BJ (cell line): ENCODE results near the gene DUSP7. TPM values are rescaled to one million over a fixed set of nuclear protein-coding genes. Genes with fewer than 3 reads are reported as not detected.
A peak's percentile ranks its signal among the peaks of the same experiment; 100 is the strongest.

Experiments
- CTCF ChIA-PET: fragments of 350-600 bp; formaldehyde crosslinking; extraction: SDS; loops from one replicate; lab custom pipeline; 2021; ENCODE audit warnings: antibody characterized with exemption, inconsistent platforms; lab: Yijun Ruan, JAX
- POLR2A ChIA-PET: fragments of 300-600 bp; sonication (Branson Sonifier 250); formaldehyde crosslinking; extraction: SDS; loops from one replicate; lab custom pipeline; 2021; ENCODE audit warnings: antibody characterized with exemption; lab: Charles Lee
- DNase-seq: peaks from one replicate; pipeline ENCODE4 v3.0.0-alpha.2; 2011; ENCODE audit warnings: low read depth
- H3K27me3 ChIP-seq: 2 replicates; pipeline ENCODE4 v1.6.0; 2011; ENCODE audit warnings: low read length; ENCODE audit not compliant: control insufficient read depth, insufficient read depth
- H3K36me3 ChIP-seq: 2 replicates; pipeline ENCODE4 v1.5.1; 2011; ENCODE audit warnings: low read length; ENCODE audit not compliant: control insufficient read depth, insufficient read depth
- H3K4me3 ChIP-seq: 2 replicates; pipeline ENCODE4 v1.5.1; 2011; ENCODE audit warnings: low read depth, mild to moderate bottlenecking, control low read depth, low read length
- polyA plus RNA-seq: library from polyadenylated mRNA; depleted of rRNA; stranded (reverse); fragments of >200 nt; gene quantifications from 2 replicates; pipeline ENCODE4 v1.2.3, GENCODE V29; 2011; rRNA removed
- TF ChIP-seq, protein P1 (sequence below): IDR thresholded peaks from 2 replicates; pipeline ENCODE4 v1.5.1; 2011; ENCODE audit warnings: low read depth, mild to moderate bottlenecking, control low read depth, inconsistent platforms, low read length, moderate library complexity; ENCODE audit not compliant: insufficient read depth

Gene DUSP7
- polyA plus RNA-seq, 1 experiment, result 37.0 TPM

DNA sequence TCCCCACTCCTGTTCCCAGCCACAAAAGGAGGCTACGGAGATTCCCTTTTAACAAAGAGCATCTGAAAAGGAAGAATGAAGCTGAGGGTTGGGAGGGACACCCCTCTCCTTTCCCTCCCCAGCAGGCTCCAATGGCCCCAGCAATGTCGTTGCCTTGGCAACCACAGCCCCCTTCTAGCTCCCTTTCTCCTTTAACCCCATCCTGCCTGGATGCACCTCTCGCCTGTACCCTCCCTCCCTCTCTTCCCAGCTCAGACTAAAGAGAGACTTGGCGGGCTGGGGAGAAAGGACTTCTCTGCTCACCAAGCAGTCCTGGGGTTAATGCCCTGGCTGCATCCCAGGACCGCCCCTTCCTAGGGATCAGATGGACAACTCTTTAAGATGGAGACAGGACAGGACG is 53.6 kb downstream of the DUSP7 start:
- Histone ChIP-seq H3K27me3 (no peaks in the 10 kb centered on the region), H3K36me3 (no peaks in the 10 kb centered on the region), H3K4me3 (no peak overlapping the region)
- DNase-seq, result no peak
- TF ChIP-seq, protein P1, sequence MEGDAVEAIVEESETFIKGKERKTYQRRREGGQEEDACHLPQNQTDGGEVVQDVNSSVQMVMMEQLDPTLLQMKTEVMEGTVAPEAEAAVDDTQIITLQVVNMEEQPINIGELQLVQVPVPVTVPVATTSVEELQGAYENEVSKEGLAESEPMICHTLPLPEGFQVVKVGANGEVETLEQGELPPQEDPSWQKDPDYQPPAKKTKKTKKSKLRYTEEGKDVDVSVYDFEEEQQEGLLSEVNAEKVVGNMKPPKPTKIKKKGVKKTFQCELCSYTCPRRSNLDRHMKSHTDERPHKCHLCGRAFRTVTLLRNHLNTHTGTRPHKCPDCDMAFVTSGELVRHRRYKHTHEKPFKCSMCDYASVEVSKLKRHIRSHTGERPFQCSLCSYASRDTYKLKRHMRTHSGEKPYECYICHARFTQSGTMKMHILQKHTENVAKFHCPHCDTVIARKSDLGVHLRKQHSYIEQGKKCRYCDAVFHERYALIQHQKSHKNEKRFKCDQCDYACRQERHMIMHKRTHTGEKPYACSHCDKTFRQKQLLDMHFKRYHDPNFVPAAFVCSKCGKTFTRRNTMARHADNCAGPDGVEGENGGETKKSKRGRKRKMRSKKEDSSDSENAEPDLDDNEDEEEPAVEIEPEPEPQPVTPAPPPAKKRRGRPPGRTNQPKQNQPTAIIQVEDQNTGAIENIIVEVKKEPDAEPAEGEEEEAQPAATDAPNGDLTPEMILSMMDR, result no peak
- CTCF ChIA-PET, result interaction anchor here (1.3 to 8.0 kb wide), 12 partner anchors 10 to 152 kb away, joined by 4 to 356 read pairs (median 10); partner anchors contain the start of genes DUSP7 and POC1A
- POLR2A ChIA-PET, result no interaction called here

DNA sequence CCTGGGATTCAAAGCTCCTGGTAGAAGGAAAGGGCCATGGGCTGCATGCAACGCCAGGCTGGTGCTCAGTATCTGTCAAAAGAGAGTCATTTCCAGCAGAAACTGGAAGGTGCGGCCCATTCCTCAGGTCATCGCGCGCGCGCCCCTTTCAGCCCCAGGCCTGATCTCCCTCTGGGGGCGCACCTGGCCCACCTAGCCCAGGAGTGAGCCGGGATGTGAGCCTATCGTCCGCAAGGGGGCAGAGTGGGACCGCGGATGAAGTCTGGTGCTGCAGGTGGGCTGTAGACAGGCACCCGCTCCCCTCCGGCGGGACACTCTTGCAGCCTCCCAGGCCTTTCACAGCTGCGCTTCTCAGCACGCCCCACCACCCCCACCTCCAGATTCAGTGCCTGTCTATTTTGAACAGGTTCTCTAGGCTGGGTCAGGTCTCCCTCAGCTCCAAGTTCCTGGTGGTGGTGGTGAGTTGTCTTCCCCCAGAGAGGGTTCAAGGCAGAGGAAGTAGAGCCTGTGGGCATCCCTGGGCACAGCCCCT is 54.9 kb downstream of the DUSP7 start:
- ChIA-PET CTCF (interaction anchor here (0.6 to 8.0 kb wide), 31 partner anchors 9 to 362 kb away, joined by 3 to 356 read pairs (median 4); partner anchors contain the start of genes ACY1, DUSP7, PARP3 and POC1A), POLR2A (no interaction called here)
- no peak for DNase-seq
- Histone ChIP-seq H3K27me3 (no peaks in the 10 kb centered on the region), H3K4me3 (no peak overlapping the region), H3K36me3 (no peaks in the 10 kb centered on the region)
- TF ChIP-seq, protein P1, result peak; percentile 96

DNA sequence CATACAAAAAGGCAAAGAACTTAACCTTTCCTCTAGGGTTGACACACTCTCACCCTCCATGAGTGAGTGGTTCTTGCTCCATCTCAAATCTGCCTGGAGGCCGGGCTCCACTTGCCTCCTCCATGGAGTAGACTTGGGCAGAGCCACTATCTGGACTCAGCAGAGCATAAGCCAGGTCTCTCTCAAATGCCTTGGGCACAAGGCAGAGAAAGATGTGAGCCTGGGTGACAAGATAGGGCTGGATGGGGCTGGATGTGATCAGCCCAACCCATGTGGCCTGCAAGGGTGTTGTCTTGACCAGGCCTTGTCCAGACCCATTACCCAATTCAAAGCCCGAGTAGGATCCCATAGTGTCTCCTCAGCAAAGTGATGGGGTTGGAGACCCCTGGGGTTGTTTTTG is 56.5 kb downstream of the DUSP7 start:
- Histone ChIP-seq H3K4me3 (no peak overlapping the region), H3K36me3 (no peaks in the 10 kb centered on the region), H3K27me3 (no peaks in the 10 kb centered on the region)
- CTCF ChIA-PET, result interaction anchor here (1.7 to 6.4 kb wide), 3 partner anchors 58 to 143 kb away, joined by 7 to 356 read pairs (median 54); partner anchors contain the start of genes PARP3 and RRP9
- POLR2A ChIA-PET, result no interaction called here
- DNase-seq, result no peak
- TF ChIP-seq, protein P1, result no peak

Other genes starting within 250 kb of the DUSP7 start
- gene IQCF2, start 195.0 kb downstream of the DUSP7 start, polyA plus RNA-seq, result not detected in 2 replicates
- not detected in 2 replicates for gene IQCF5, start 181.0 kb downstream of the DUSP7 start, polyA plus RNA-seq
- gene IQCF1, start 153.2 kb downstream of the DUSP7 start, polyA plus RNA-seq, result not detected in 2 replicates
- 16.5 and 23.4 TPM in 2 replicates for gene RRP9, start 114.7 kb downstream of the DUSP7 start, polyA plus RNA-seq
- 24.4 and 33.0 TPM in 2 replicates for gene PARP3, start 114.2 kb downstream of the DUSP7 start, polyA plus RNA-seq
- gene GPR62, start 101.2 kb downstream of the DUSP7 start, polyA plus RNA-seq, result not detected in 2 replicates
- 55.9 and 88.7 TPM in 2 replicates for gene PCBP4, start 89.1 kb downstream of the DUSP7 start, polyA plus RNA-seq
- 53.6 and 61.1 TPM in 2 replicates for gene ABHD14B, start 82.5 kb downstream of the DUSP7 start, polyA plus RNA-seq
- 10.7 and 16.5 TPM in 2 replicates for gene ABHD14A, start 81.5 kb downstream of the DUSP7 start, polyA plus RNA-seq
- gene ACY1, start 73.0 kb downstream of the DUSP7 start, polyA plus RNA-seq, result 31.7 and 55.7 TPM in 2 replicates
- gene RPL29, start 60.7 kb downstream of the DUSP7 start, polyA plus RNA-seq, result 1,978 and 2,324 TPM in 2 replicates
- gene POC1A, start 97.9 kb upstream of the DUSP7 start, polyA plus RNA-seq, result 9.3 and 18.4 TPM in 2 replicates
- 35.7 and 51.7 TPM in 2 replicates for gene ALAS1, start 141.6 kb upstream of the DUSP7 start, polyA plus RNA-seq
- gene TLR9, start 169.1 kb upstream of the DUSP7 start, polyA plus RNA-seq, result 0.07 TPM in 1 of 2 replicates, not detected in the other
- 109 and 205 TPM in 2 replicates for gene TWF2, start 182.6 kb upstream of the DUSP7 start, polyA plus RNA-seq
- gene PPM1M, start 189.2 kb upstream of the DUSP7 start, polyA plus RNA-seq, result 38.5 and 52.2 TPM in 2 replicates
- 42.3 and 62.8 TPM in 2 replicates for gene WDR82, start 222.1 kb upstream of the DUSP7 start, polyA plus RNA-seq
- gene GLYCTK, start 231.3 kb upstream of the DUSP7 start, polyA plus RNA-seq, result 4.6 and 7.8 TPM in 2 replicates